Epidermal melanocyte (primary cell): ENCODE data around the gene SQOR.

Experiments used
- DNase-seq: peaks from one replicate; pipeline ENCODE4 v3.0.0; 2011; ENCODE audit warnings: low spot score; ENCODE audit not compliant: insufficient read length

Gene SQOR

DNA sequence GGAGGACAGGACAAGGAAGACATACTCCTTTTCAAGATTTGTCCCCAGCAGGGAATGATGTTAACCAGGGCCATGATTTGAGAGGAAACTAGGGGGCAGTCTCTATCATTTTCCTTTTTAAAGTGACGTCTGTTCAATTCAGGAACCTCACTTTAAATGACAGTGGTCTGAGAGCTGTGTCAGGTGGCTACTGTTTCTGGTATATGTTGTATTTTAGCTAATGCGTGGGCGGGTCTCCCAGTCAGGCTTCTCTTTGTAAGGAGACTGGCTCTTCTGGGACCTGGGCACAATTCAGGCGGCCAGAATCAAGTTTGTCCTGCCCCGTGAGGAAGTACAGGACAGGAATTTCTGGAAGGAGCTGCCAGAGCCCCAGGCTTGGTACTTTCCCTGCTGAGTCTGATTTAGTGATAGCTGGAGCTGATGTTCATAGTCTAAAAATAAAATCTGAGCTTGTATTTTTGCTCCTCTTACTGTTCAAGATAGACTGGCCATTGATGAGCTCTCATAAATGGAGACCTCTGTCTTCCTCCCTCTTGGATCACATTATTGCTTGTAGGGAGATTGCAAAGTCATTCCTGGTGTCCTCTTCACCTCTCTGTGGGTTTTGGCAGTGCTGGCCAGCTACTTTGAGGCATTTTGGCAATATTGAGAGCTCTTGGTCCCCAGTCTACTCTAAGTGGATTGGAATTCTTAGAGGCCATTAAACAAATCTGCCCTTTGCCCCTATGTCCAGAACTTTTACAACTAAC is 25.6 kb downstream of the SQOR start:
- peak; percentile 75 for DNase-seq

DNA sequence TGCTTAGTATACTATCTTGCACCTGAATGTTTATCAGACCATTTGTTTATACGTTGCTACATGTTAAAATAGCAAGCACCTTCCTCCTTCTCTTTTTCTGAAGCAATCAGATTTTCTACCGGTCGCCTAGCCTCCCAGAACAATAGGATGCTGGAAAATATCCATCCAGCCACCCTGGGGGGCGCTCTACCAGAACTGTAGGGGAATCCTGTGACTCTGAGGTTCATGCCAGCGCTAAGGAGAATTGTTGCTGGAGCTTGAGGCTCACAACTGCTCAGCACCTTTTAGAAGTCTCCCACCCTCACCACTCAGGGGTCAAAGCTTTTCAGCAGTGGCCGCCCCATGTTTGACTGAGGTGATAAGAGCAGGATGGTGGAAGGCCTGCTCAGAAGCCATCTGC is 27.5 kb downstream of the SQOR start:
- DNase-seq, result no peak

DNA sequence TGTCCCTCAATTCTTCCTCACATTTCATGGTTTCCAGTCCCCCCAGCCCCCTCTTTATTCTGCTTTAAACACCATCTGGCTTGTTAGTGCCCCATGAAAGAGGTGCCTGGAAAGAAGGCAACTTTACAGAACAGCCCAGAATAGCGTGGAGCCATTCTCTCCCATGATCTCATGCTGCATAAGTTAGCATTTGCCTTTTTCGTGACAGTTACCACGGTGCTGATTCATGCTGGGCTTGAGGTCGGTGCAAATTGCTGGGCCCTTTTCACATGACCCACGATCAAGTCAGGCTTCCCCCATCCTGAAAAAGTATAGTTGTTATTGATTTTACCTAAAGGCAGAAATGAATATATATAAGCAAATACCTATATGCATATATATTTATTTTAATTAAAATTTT is 29.6 kb downstream of the SQOR start:
- DNase-seq, result no peak

DNA sequence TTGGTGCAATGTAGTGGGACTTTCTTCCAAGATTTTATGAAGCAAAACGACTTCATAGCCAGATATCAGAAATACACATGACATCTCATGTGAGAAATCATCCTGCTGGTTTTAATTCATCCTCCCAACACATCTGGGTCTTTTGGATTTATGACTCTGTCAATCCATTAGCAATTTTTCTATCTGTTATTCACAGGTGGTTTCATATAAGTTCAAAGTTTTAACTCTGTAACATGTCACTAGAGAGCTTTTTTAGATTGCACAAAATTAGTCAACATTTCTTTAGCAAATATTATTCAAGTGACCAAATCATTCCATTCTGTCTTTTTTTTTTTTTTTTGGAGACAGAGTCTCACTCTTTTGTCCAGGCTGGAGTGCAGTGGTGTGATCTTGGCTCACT is 30.4 kb downstream of the SQOR start:
- DNase-seq, result no peak

DNA sequence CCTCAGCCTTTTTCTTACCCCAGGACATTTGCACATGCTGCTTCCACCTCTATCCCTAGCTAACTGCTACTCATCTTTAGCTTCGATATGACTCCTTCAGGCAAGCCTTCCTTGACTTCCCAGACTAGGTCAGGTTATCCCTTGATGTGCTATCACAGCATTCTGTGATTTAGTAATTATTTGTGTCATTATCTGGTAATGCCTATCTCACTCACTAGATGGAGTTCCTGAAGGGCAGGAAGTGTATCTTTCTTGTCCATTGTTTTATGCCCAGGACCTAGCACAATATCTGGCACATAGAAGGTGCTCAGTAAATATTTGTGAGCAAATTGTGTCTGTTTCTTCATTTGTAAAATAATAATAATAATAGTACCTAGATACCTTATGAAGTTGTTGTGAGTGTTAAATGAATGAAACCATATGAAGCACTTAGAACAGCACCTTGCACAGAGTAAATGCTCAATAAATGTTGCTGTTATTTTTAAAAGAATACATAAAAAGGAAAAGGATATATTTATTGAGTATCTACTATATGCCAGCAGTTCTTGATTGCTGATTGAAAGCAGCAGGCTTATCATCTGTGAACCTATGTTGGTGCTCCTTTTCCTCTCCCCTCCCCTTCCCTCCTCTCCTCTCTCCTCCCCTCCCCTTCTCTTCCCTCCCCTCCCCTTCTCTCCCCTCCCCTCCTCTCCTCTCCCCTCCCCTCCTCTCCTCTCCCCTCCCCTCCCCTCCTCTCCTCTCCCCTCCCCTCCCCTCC is 31.5 kb downstream of the SQOR start:
- DNase-seq, result no peak

DNA sequence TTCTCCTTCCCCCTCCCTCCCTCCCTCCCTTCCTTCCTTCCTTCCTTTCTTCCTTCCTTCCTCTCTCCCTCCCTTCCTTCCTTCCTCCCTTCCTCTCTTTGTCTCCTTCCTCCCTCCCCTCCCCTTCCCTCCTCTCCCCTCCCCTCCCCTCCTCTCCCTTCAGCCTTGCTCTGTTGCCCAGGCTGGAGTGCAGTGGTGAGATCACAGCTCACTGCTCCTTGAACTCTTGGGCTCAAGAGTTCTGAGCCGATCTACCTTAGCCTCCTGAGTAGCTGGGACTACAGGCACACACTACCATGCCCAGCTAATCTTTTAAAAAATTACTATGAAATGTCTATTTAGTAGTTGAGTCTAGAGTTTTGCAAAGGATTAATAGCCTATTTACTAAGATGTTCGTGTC is 32.2 kb downstream of the SQOR start:
- DNase-seq, result no peak

DNA sequence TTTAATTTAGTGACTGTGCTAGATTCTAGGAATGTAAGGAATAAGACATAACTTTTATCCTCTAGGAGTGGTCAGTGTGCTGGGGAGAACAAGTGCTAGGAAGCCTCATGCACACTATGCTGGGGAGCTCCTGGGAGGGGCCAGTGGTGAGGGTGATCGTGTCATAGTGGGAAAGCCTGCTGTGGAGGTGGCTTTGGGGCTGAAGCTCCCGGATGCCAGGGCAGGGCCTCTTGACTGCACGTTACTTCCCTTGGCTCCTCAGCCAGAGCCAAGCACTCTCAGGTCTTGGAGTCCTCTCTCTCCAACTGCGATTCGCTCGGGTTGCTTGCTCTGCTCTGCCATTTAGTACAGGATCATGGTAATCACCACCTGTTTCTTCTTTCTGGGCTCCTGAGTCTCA is 33.6 kb downstream of the SQOR start:
- DNase-seq, result no peak

DNA sequence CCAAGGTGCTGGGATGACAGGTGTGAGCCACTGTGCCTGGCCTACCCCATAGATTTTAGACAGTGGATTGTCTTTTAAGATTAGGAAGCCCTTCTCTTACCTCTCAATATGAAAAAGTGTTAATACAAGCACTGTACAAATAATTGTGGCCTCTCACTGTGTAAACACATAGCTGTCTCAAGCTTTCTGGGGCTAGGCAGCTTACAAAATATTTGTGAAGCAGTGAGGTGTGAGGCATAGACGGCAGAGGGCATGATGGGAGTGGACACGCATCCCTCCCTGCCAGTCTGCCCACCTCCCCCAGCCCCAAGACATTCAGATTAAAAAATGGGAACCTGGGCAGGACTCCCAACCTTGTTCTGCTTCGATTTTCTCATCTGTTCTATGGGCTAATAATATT is 34.6 kb downstream of the SQOR start:
- no peak for DNase-seq

DNA sequence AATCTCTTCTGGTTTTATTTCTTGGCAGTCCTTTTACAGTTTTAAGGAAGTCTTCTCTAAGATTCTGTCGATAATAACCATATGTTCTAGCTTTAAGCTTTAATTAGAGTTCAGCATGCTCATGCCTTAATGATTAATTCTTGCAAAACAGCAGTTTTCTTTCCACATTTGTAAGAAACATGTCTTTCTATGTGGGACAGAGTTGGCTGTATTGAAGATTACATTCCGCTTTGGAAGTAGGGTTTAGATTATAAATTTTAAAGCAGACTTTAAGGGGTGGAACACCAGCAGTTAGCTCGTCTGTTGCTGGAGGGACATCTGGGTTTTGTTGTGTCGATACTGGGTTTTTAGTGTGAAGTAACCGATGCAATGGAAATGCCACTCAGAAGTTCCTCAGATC is 35.3 kb downstream of the SQOR start:
- DNase-seq, result peak; percentile 48

DNA sequence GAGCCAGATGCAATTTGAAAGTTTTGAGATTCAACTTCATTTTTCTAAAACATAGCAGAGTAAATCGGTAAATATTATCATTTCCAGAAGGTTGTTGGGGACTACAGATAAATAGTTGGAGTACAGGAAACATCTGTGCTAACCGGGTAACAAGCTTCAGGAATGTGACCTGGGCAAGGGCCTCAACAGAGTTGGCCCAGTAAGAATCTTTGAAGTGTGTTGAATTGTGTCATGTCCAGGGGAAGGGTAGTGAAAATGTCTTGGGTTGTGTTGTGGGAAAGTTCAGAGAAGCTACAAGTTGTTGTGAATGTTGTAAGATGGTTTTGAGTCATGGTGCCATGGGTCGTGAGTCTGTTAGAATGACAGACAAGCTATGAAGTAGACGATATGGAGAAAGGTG is 35.7 kb downstream of the SQOR start:
- DNase-seq, result no peak

DNA sequence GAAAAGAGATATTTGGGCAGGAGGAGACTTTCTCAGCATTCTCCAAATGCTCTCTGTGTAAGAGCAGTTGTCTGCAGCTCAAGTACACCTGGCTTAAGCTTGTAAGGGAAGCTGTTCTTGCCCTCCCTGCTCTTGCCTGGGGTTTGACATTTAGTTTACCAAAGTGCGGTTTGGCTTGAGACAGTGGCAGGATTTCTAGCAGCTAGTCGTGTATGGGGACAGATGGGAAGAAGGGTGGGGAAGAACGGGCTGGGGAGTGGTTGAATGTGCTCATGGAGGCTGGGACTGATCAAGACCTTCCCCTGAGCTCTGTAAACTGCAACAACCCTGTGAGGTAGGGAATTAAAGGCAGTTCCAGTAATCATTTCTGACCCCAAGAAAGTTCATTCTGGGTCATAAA is 39.8 kb downstream of the SQOR start:
- no peak for DNase-seq

DNA sequence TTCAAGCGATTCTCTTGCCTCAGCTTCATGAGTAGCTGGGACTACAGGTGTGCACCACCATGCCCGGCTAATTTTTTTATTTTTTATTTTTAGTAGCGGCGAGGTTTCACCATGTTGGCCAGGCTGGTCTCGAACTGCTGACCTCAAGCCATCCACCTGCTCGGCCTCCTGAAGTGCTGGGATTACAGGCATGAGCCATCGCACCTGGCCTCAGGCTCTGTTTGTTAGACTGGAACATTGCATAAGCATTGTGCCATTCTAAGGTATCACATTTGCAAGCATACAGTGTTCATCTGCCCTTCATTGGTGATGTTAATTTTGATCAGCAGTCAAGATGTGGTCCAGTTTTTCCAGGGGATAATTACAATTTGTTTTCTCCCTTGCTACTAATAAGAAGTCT is 43.0 kb downstream of the SQOR start:
- DNase-seq, result no peak

DNA sequence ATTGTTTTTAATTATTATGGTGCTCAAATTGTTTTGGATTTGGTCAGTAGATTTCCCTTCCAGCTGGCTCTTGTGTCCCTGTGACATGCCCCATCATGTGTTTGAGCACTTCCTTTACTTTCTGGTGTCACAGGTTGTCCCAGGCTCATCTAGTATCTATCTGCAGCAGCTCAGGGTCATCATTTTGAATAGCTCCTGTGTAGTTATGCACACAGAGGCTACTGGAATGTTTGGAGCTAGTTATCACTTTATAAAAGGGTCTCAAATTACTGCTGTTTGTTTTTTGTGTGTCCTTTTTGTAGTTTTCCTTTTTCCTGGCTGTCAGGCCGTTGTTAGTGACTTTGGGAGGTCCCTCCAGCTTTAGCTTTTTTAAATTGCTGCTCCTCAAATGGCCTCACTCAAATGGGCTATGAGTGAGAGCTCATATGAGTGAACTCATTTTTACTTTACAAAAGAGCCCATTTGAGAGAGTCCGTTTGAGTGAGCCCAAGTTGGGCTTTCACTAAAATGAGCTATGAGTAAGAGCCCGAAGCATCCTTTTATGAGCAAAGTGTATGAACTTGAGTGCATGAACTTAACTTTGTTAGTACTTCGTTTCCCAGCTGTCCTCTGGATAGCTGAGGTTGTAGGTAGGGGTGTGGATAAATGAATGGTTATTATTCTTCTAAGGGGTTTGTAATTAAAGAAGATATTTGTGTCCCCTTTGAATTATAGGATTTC is 43.8 kb downstream of the SQOR start:
- DNase-seq, result no peak

DNA sequence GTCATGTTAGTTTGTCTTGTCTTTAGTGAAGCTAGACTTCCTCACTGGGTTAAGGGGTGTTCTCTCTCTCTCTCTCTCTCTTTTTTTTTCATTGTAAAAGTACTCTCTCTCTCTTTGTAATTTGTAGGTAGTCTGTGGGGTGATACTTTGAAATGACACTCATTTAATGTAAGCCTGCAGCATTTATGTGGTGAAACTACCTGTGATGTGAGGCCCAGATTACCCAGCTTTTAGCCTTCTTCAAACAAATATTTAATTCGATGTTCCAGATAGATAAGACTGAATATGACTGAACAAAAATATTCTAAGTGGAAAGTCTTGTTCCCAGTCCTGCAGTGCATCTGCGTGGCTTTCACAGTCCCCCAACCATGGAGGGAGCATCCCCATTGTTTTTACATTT is 49.7 kb downstream of the SQOR start:
- DNase-seq, result no peak

DNA sequence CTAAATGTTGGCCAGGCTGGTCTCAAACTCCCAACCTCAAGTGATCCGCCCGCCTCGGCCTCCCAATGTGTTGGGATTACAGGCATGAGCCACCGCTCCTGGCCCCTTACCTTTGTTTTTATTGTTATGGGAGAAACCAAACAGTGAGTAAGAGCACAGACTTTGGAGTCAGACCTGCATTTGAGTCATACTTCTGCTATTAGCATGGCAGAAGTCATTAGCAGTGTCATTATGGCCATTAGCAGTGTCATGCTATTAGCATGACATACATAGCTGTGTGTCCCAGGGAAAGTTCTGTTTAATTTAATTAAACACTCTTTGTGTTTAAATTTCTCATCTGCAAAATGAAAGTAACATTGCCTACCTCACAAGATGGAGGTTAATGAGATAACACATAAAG is 54.8 kb downstream of the SQOR start:
- no peak for DNase-seq

DNA sequence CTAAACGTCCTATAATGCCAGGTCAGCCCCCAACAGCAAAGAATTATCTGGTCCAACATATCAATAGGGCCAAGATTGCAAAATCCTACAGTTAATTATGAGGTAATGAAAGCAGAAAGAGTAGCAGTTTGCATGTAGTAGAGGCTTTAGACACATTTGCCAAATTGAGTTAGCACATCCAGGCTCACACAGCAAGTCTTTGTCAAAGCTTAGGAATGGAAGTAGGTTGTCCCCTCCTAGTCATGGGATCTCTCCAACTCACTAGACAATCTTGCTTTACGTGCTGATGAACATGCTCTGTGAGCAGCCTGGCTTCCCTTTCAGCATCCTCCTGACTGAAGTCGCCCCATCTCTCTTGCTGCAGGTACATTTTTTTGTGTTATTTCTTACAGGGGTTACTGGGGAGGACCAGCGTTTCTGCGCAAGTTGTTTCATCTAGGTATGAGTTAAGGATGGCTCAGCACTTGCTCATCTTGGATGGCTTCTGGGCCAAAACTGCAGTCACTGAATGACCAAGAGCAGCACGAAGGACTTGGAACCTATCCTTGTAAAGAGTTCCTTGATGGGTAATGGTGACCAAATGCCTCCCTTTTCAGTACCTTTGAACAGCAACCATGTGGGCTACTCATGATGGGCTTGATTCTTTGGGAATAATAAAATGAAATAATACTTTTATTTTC is 55.9 kb downstream of the SQOR start:
- DNase-seq, result no peak

DNA sequence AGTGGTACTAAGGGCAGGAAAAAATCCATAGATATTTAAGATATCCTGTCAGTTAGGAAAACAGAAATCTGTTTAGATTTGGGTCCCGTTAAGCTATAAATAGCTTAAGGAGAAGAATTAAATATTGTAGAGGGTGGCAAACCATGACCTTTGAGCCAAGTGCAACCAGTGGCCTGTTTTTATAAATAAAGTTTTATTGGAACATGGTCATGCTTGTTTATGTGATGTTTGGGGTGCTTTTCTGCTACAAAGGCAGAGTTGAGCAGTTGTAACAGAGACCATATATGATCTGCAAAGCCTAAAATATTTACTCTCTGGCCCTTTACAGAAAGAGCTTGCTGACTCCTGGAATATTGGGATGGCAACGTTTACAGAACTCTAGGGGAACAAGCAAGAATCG is 66.3 kb downstream of the SQOR start:
- no peak for DNase-seq

DNA sequence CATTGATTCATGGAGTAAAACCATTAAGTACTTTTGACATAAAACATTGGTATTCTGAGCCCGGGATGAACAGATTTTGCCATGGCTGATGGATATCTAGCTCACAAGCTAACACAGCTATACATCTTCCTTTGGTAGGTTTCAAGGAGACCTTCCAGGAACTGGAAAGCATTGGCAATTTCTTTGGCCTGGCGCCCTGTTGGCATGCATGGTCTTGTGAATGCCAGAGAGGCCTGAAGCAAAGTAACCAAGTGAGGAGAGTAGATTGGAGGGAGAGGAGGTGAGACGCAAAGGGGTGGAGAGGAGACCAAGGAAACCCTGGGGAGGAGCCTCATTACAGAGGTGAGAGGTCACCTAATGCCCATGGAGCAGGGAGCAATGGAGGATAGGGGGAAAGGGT is 67.2 kb downstream of the SQOR start:
- DNase-seq, result no peak

DNA sequence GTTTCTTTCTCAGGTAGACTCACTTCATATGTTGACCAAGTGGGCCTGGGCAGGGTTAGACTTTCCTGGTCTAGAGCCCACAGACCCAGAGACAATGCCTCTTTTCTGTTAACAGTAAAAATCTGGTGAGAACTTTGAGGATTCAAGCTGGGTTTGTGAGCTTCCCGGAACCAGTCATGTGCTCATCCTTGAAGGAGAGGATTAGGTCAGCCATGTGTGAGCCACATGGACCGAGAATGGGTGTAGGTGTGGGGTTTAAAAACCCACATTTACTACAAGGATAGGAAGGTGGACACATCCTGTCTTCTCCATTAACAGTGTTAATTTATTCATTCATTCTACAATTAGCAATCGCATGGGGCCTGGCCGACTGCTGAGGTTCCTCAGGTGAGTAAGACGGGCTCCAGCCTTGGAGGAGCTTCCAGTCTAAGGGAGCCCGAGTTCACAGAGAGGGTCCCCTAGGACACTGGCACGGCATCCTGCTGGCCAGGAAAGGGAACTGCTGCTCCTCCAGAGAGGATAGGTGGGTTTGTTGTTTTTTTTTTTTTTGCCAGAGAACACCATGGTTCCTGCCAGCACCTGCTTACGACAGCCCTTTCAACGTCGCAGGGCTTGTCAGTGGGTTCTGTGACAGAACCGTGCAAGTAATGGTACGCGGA is 69.0 kb downstream of the SQOR start:
- no peak for DNase-seq

DNA sequence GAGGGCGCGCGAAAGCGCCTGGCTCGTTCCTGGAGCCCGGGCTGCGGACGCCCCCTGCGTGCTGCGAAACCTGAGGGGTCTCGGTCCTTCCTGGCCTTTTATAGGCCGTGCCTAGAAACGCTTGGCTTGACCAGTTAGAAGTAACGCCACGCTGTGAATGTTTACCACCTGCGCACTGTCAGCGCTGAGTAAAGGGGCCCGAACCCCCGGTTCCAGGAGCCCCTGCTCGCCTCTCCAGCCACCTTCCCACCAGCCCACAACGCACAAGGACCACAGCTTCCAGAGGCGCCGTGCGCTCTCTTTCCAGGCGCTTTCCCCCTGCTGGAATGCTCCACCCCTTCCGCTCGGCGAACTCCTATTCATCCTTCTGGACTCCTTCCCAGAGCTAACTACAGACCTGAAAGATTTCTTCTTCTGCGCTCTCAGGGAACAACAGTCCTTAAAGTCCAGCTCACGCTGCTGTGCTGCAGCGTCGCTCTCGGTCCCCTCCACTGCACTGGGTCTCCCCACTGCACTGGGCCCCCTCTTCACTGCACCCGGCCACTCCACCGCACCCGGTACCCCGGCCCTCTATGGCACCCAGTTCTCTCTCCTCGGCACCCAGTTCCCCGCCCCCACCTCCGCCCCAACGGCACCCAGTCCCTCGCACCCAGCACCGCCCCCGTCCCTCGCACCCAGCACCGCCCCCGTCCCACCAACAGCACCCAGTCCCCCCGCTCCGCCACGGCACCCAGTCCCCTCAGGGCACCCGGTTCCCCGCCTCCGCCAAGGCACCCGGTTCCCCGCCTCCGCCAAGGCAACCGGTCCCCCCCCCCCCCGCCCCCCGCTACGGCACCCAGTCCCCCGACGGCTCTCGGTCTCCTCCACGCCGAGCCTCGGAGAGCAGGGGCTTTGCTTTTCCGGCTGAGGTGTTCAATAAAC is 69.8 kb downstream of the SQOR start:
- DNase-seq, result no peak
